ENCODE measurements around the gene AQP9. TPM values are rescaled to one million over a fixed set of nuclear protein-coding genes. Genes with fewer than 3 reads are reported as not detected.
"Not testable (repeated sequence)": the region's sequence is repeated elsewhere in the genome, so short reads cannot be mapped to it uniquely, and the experiment has no call there.

The AQP9 gene
- total and polyA plus RNA-seq, 11 donors = 0.11 to 17.7 (median 0.96) TPM

- Histone ChIP-seq H3K9me3 (no peaks in the 10 kb centered on the region), H3K4me1 (no peaks in the 10 kb centered on the region), H3K36me3 (no peaks in the 10 kb centered on the region), H3K4me3 (no peak overlapping the region), H3K27me3 (peaks cover 0 to 9% (median 0%) of the 10 kb centered on the region in 9 donors), H3K27ac (no peak overlapping the region)
- DNase-seq (no peak), ATAC-seq (no peak)
- TF ChIP-seq, protein P1, sequence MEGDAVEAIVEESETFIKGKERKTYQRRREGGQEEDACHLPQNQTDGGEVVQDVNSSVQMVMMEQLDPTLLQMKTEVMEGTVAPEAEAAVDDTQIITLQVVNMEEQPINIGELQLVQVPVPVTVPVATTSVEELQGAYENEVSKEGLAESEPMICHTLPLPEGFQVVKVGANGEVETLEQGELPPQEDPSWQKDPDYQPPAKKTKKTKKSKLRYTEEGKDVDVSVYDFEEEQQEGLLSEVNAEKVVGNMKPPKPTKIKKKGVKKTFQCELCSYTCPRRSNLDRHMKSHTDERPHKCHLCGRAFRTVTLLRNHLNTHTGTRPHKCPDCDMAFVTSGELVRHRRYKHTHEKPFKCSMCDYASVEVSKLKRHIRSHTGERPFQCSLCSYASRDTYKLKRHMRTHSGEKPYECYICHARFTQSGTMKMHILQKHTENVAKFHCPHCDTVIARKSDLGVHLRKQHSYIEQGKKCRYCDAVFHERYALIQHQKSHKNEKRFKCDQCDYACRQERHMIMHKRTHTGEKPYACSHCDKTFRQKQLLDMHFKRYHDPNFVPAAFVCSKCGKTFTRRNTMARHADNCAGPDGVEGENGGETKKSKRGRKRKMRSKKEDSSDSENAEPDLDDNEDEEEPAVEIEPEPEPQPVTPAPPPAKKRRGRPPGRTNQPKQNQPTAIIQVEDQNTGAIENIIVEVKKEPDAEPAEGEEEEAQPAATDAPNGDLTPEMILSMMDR (IDR thresholded peaks at IDR 0.05) = no peak
- intact Hi-C loops (cut with DNase I) = loop anchor here in 7 of 10 donors (2.0 to 10.0 kb wide), 7 partner anchors 24 to 624 kb away; no protein-coding TSS in a partner anchor
- 90 to 92% (median 91%) methylated on average over 8 of the region's 8 CpGs for WGBS, 4 donors
These were observed 51.1 kb downstream of the AQP9 start for GRCh38 chr15:58189148-58189811.

DNA sequence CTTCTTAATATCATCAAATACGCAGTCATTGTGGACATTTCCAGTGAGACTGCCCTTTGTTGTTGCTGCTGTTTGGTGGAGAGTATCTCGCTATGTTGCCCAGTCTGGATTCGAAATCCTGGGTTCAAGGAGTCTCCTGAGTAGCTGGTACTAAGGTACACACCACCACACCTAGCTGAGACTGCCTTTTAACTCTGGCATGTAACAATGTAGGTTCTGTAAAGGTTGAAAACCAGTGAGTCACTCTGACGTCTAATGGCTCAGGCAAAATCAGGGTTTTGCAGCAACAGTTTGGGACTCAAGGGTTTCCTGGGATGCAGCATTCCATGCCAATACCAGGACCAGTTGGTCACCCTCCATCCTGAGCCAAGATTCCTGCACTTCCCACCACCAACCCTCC is 52.2 kb downstream of the AQP9 start:
- H3K9me3 ChIP-seq = peaks cover 0 to 2% (median 0%) of the 10 kb centered on the region in 12 donors
- no peak for ATAC-seq

GRCh38 chr15:58193636-58194035 is 55.5 kb downstream of the AQP9 start:
- H3K4me1 ChIP-seq; ATAC-seq; H3K36me3 ChIP-seq; intact Hi-C loops (cut with DNase I); H3K9me3 ChIP-seq; H3K4me3 ChIP-seq; H3K27me3 ChIP-seq; H3K27ac ChIP-seq; DNase-seq: not testable (repeated sequence)
- 81 to 92% (median 84%) methylated on average over 8 to 9 of the region's 9 CpGs for WGBS, 4 donors

More for the DNA sequence above, 52.2 kb downstream of the AQP9 start:
- no peak for DNase-seq
- WGBS, 4 donors = 84 to 91% (median 88%) methylated on average over 4 of the region's 4 CpGs
- intact Hi-C loops (cut with DNase I) = no loop called here
- Histone ChIP-seq H3K36me3 (no peaks in the 10 kb centered on the region), H3K4me3 (no peak overlapping the region), H3K27ac (no peak overlapping the region), H3K27me3 (peaks cover 0 to 9% (median 0%) of the 10 kb centered on the region in 9 donors), H3K4me1 (no peaks in the 10 kb centered on the region)
- TF ChIP-seq POLR2A (IDR thresholded peaks at IDR 0.05) = no peak
- TF ChIP-seq, protein P1 (IDR thresholded peaks at IDR 0.05) = no peak

DNA sequence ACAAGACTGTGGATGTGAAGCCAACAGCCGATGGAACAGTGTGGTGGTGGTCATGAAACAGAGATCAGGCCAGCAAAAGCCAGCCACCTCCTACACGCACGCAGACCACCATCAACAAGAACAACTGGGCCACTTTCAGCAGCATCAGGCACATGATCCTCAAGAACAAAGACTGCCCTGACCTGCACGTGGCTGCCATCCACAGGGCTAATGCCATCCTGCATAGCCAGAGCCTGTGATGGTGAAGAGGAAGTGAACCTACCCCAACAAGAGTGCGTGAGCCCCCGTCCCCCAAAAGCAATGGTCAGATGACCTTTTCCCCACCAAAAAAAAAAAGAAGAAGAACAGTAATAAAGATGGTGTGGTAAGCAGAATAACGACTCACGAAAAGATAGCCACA is 62.6 kb downstream of the AQP9 start:
- H3K27ac ChIP-seq = no peak overlapping the region
- 81 to 92% (median 91%) methylated on average over 8 of the region's 8 CpGs for WGBS, 4 donors
- ATAC-seq = no peak
- DNase-seq = no peak
- H3K4me3 ChIP-seq = no peak overlapping the region
- H3K36me3 ChIP-seq = no peaks in the 10 kb centered on the region
- H3K27me3 ChIP-seq = no peaks in the 10 kb centered on the region
- peaks cover 0 to 10% (median 0%) of the 10 kb centered on the region in 12 donors for H3K4me1 ChIP-seq
- TF ChIP-seq, protein P1 (IDR thresholded peaks at IDR 0.05) = no peak
- no peak for TF ChIP-seq POLR2A (IDR thresholded peaks at IDR 0.05)
- intact Hi-C loops (cut with DNase I) = no loop called here
- H3K9me3 ChIP-seq = no peaks in the 10 kb centered on the region

GRCh38 chr15:58201516-58201915 is 63.3 kb downstream of the AQP9 start:
- intact Hi-C loops (cut with DNase I) = no loop called here
- TF ChIP-seq POLR2A (IDR thresholded peaks at IDR 0.05) = no peak
- TF ChIP-seq, protein P1 (IDR thresholded peaks at IDR 0.05) = no peak

More at GRCh38 chr15:58201516-58201915, 63.3 kb downstream of the AQP9 start:
- Histone ChIP-seq H3K9me3 (no peaks in the 10 kb centered on the region), H3K36me3 (no peaks in the 10 kb centered on the region), H3K27me3 (no peaks in the 10 kb centered on the region), H3K4me3 (no peak overlapping the region), H3K4me1 (peaks cover 0 to 10% (median 0%) of the 10 kb centered on the region in 12 donors), H3K27ac (no peak overlapping the region)
- DNase-seq = no peak
- no peak for ATAC-seq
